CD4-positive, alpha-beta T cell (primary cell): ENCODE data around the gene NFATC1. TPM values are rescaled to one million over a fixed set of nuclear protein-coding genes. Genes with fewer than 3 reads are reported as not detected.

Source experiments
- ATAC-seq: fragments of 200-7000 bp; cut with Tn5 transposase; one replicate; pipeline ENCODE4 v1.10.0; 2022; ENCODE audit warnings: mild to moderate bottlenecking; ENCODE audit not compliant: poor library complexity
- CTCF ChIA-PET: fragments of 350-600 bp; sonication (Branson Sonifier 250); formaldehyde crosslinking; loops from one replicate; lab custom pipeline; 2021; ENCODE audit warnings: antibody characterized with exemption, inconsistent platforms; lab: Charles Lee
- POLR2A ChIA-PET: fragments of 350-600 bp; sonication (Branson Sonifier 250); formaldehyde crosslinking; loops from one replicate; lab custom pipeline; 2021; ENCODE audit warnings: antibody characterized with exemption, inconsistent platforms; lab: Charles Lee
- DNase-seq, 14 experiments: peaks; one replicate each; pipeline ENCODE4 v3.0.0-alpha.2; 2013 to 2020; ENCODE audit warnings: mixed read lengths in 2 of 14
- H3K27ac ChIP-seq, 2 donors: one replicate each; pipeline versions ENCODE4 v1.5.1 to v1.7.0; 2013; ENCODE audit warnings: low read length in 2 of 2, low read depth in 1 of 2, mild to moderate bottlenecking in 1 of 2
- H3K27me3 ChIP-seq, 2 experiments: 1 replicate in 1 of 2; 2 replicates in 1 of 2; pipeline versions ENCODE4 v1.6.1 to v1.7.0; 2013; ENCODE audit warnings: low read length in 2 of 2, control low read depth in 1 of 2, mild to moderate bottlenecking in 1 of 2, moderate library complexity in 1 of 2; ENCODE audit not compliant: insufficient read depth in 2 of 2, control insufficient read depth in 1 of 2
- H3K36me3 ChIP-seq: one replicate; pipeline ENCODE4 v1.6.1; 2013; ENCODE audit warnings: low read length, control low read depth; ENCODE audit not compliant: insufficient read depth
- H3K4me1 ChIP-seq: one replicate; pipeline ENCODE4 v1.6.1; 2013; ENCODE audit warnings: low read length, control low read depth; ENCODE audit not compliant: insufficient read depth
- H3K4me3 ChIP-seq: one replicate; pipeline ENCODE4 v1.5.1; 2013; ENCODE audit warnings: mild to moderate bottlenecking, low read length, moderate library complexity
- H3K9me3 ChIP-seq, 2 experiments: 1 replicate in 1 of 2; 2 replicates in 1 of 2; pipeline versions ENCODE4 v1.6.1 to v1.7.0; 2013; ENCODE audit warnings: low read length in 2 of 2, mild to moderate bottlenecking in 2 of 2, control low read depth in 1 of 2, moderate library complexity in 1 of 2; ENCODE audit not compliant: control insufficient read depth in 1 of 2, insufficient read depth in 1 of 2
- H3K27ac Mint-ChIP-seq: one replicate; pipeline ENCODE4 v1.8.0; 2020; ENCODE audit warnings: mixed read lengths
- H3K27me3 Mint-ChIP-seq: one replicate; pipeline ENCODE4 v1.8.0; 2021; ENCODE audit warnings: mixed read lengths
- H3K36me3 Mint-ChIP-seq: one replicate; pipeline ENCODE4 v1.8.0; 2021; ENCODE audit warnings: low read depth, mixed read lengths
- H3K4me1 Mint-ChIP-seq: one replicate; pipeline ENCODE4 v1.8.0; 2021; ENCODE audit warnings: low read depth, mixed read lengths
- H3K4me3 Mint-ChIP-seq: one replicate; pipeline ENCODE4 v1.8.0; 2020; ENCODE audit warnings: mild to moderate bottlenecking, mixed read lengths
- H3K9me3 Mint-ChIP-seq: one replicate; pipeline ENCODE4 v1.8.0; 2020; ENCODE audit warnings: mixed read lengths
- CTCF ChIP-seq: fragments of 200-600 bp; IDR thresholded peaks from one replicate; pipeline ENCODE4 v1.8.0; 2022; ENCODE audit warnings: antibody characterized with exemption, mild to moderate bottlenecking
- intact Hi-C, 2 experiments: fragments of 100-400 bp; cut with DNase I in 1 of 2; cut with micrococcal nuclease in 1 of 2; formaldehyde crosslinking; loops; one replicate each; pipeline versions ENCODE4 v1.15.1 to v1.9.0; 2023 to 2025; cut with DNase I, micrococcal nuclease
- total RNA-seq, 174 experiments: library from RNA in 2 of 174; stranded (reverse) in 2 of 174; gene quantifications; one replicate each; pipeline ENCODE4 v1.2.3 and lab custom pipeline; 2021 to 2026

The NFATC1 gene
- total RNA-seq, 2 experiments from 2014 or later, result 107 to 113 TPM

- DNase-seq, result peak in 1 of 14 experiments; percentile 19
- Histone ChIP-seq H3K27me3 (peaks cover 0 to 5% of the 10 kb centered on the region in 2 experiments), H3K4me3 (no peak overlapping the region), H3K27ac (no peak overlapping the region), H3K4me1 (peaks cover 9% of the 10 kb centered on the region), H3K36me3 (peaks cover 33% of the 10 kb centered on the region), H3K9me3 (no peaks in the 10 kb centered on the region)
- H3K36me3 Mint-ChIP-seq, result peaks cover 26% of the 10 kb centered on the region
- no peak for TF ChIP-seq CTCF
- H3K27me3 Mint-ChIP-seq, result no peaks in the 10 kb centered on the region
- ChIA-PET POLR2A (no interaction called here), CTCF (no interaction called here)
- no peaks in the 10 kb centered on the region for H3K9me3 Mint-ChIP-seq
- ATAC-seq, result no peak
- H3K4me1 Mint-ChIP-seq, result peaks cover 25% of the 10 kb centered on the region
- intact Hi-C loops, result no loop called here
- no peak overlapping the region for H3K27ac Mint-ChIP-seq
- no peak overlapping the region for H3K4me3 Mint-ChIP-seq
Measured at GRCh38 chr18:79530821-79531220, 135.1 kb downstream of the NFATC1 start.

- POLR2A ChIA-PET, result no interaction called here
- Histone ChIP-seq H3K36me3 (peaks cover 33% of the 10 kb centered on the region), H3K27me3 (peaks cover 0 to 5% of the 10 kb centered on the region in 2 experiments), H3K9me3 (no peaks in the 10 kb centered on the region), H3K4me3 (no peak overlapping the region), H3K4me1 (peaks cover 3% of the 10 kb centered on the region), H3K27ac (no peak overlapping the region)
- intact Hi-C loops, result no loop called here
- ATAC-seq (no peak), DNase-seq (peak in 1 of 14 experiments; percentile 16)
- Mint-ChIP-seq H3K27me3 (no peaks in the 10 kb centered on the region), H3K4me3 (no peak overlapping the region), H3K36me3 (peaks cover 26% of the 10 kb centered on the region), H3K4me1 (peaks cover 19% of the 10 kb centered on the region), H3K27ac (no peak overlapping the region), H3K9me3 (no peaks in the 10 kb centered on the region)
- TF ChIP-seq CTCF, result no peak
- CTCF ChIA-PET, result no interaction called here
Measured at GRCh38 chr18:79531386-79531785, 135.7 kb downstream of the NFATC1 start.

GRCh38 chr18:79531926-79532312, 136.2 kb downstream of the NFATC1 start:
- Mint-ChIP-seq H3K27ac (no peak overlapping the region), H3K4me3 (no peak overlapping the region), H3K9me3 (no peaks in the 10 kb centered on the region), H3K36me3 (peaks cover 26% of the 10 kb centered on the region), H3K4me1 (peaks cover 14% of the 10 kb centered on the region), H3K27me3 (no peaks in the 10 kb centered on the region)
- peaks cover 33% of the 10 kb centered on the region for H3K36me3 ChIP-seq
- no peaks in the 10 kb centered on the region for H3K4me1 ChIP-seq
- intact Hi-C loops, result no loop called here
- TF ChIP-seq CTCF, result no peak
- peak in 1 of 14 experiments; percentile 11 for DNase-seq
- ChIA-PET POLR2A (no interaction called here), CTCF (no interaction called here)
- H3K27ac ChIP-seq, result no peak overlapping the region
- ATAC-seq, result no peak
- peaks cover 0 to 5% of the 10 kb centered on the region in 2 experiments for H3K27me3 ChIP-seq
- H3K4me3 ChIP-seq, result no peak overlapping the region
- H3K9me3 ChIP-seq, result no peaks in the 10 kb centered on the region
